IPS DF 6.9 (cell line): ENCODE measurements around the gene MXRA7.

Source experiments
- DNase-seq: peaks from one replicate; pipeline ENCODE4 v3.0.0-alpha.2; 2013; ENCODE audit warnings: low read depth, low spot score
- H3K27ac ChIP-seq: one replicate; pipeline ENCODE4 v1.5.1; 2013; ENCODE audit warnings: low read length, control low read depth
- H3K27me3 ChIP-seq: 2 replicates; pipeline ENCODE4 v1.6.1; 2013; ENCODE audit warnings: mild to moderate bottlenecking, low read length; ENCODE audit not compliant: control insufficient read depth, insufficient read depth
- H3K36me3 ChIP-seq: 2 replicates; pipeline ENCODE4 v1.6.1; 2013; ENCODE audit warnings: low read length; ENCODE audit not compliant: control insufficient read depth, insufficient read depth
- H3K4me1 ChIP-seq: 2 replicates; pipeline ENCODE4 v1.6.1; 2013; ENCODE audit warnings: low read length; ENCODE audit not compliant: control insufficient read depth, insufficient read depth
- H3K4me3 ChIP-seq: 2 replicates; pipeline ENCODE4 v1.5.1; 2013; ENCODE audit warnings: mild to moderate bottlenecking, low read length
- H3K9me3 ChIP-seq: 2 replicates; pipeline ENCODE4 v1.6.1; 2013; ENCODE audit warnings: low read length, inconsistent platforms; ENCODE audit not compliant: control insufficient read depth, insufficient read depth
- WGBS: extraction: QIAGEN DNeasy Blood & Tissue Kit; methylation state at CpG from one replicate; pipeline ENCODE4 v1.1.7; 2013; ENCODE audit warnings: mixed read lengths, missing lambda C conversion rate; ENCODE audit not compliant: insufficient read length, insufficient coverage; 5-methylcytosine and 5-hydroxymethylcytosine counted together

Gene MXRA7

DNA sequence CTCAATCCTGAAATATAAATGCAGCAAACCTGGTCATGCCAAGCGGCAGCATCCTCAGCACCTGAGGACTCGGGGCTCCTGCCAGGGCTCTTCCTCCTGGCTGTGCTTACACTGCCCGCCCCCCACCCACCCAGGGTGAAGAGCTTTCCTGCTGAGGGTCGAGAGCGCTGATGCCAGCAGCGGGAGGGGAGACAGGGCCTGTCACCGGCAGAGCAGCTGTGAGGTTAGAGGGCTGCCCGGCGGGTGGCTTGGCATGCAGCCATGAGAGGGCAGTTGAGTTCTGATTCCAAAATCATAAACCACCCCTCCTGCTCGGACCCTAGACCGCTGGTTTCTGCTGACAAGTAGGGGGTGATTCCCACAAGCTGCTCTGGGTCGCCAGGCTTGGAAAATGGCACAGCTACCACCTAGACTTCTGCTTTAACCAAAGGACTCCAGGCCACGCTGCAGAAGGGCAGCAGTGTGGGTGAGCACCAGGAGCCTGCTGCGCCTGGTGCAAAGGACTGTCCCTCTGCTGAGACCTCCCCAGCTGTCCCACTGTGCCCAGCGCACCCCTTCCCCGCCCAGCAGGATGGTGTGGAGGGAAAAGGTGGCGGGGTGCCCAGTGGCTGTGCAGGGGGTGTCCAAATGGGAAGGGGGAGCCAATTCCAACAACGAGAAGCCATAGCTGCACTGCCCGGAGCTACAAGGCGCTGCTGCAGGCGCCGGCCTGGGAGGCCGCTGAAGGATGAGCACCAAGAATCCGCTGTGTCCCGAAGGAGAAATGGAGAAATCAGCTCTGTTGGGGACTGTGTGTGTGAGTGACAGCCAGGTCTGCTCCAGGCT is 26.6 kb downstream of the MXRA7 start:
- no CpG with 5 or more reads among the region's 25 CpGs for WGBS
- DNase-seq: no peak
- Histone ChIP-seq H3K4me3 (no peak overlapping the region), H3K36me3 (no peaks in the 10 kb centered on the region), H3K27ac (no peak overlapping the region), H3K9me3 (no peaks in the 10 kb centered on the region), H3K4me1 (peaks cover 11% of the 10 kb centered on the region), H3K27me3 (no peaks in the 10 kb centered on the region)

DNA sequence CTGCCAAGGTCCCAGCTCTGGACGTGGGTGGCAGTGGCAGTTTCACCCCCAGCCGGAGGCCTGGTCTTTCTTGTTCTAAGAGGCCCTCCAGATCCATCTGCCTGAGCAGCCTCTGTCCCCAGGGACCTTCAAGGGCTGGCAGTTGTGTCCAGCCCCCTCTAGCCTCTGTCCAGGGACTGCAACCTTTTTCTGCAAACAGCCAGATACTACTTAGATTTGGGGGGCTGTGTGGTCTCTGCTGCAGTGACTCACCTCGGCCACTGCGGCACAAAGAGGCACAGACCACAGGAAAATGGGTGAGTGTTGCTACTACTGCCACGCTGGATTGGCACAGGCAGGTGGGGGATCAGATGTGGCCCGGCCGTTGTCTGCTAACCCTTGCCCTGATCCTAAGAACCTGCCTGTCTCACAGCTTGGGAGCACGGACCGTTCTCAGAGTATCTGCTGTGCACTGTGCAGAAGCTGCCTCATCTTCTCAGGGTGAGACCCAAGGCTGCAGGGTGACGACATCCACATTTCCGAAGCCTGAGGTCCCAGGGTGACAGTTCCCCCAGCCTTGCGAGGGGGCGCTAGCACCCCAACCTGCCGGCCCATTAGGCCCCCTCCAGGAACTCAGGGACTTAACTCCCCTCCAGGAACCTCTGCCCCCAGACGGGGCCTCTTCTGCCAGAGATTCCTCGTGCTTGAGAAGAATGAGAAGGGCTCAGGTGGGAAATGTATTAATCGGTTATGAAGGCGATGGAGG is 27.6 kb downstream of the MXRA7 start:
- H3K27ac ChIP-seq: no peak overlapping the region
- no peak for DNase-seq
- no peaks in the 10 kb centered on the region for H3K36me3 ChIP-seq
- H3K4me1 ChIP-seq: peaks cover 7% of the 10 kb centered on the region
- no CpG with 5 or more reads among the region's 18 CpGs for WGBS
- no peaks in the 10 kb centered on the region for H3K9me3 ChIP-seq
- H3K27me3 ChIP-seq: no peaks in the 10 kb centered on the region
- H3K4me3 ChIP-seq: no peak overlapping the region

DNA sequence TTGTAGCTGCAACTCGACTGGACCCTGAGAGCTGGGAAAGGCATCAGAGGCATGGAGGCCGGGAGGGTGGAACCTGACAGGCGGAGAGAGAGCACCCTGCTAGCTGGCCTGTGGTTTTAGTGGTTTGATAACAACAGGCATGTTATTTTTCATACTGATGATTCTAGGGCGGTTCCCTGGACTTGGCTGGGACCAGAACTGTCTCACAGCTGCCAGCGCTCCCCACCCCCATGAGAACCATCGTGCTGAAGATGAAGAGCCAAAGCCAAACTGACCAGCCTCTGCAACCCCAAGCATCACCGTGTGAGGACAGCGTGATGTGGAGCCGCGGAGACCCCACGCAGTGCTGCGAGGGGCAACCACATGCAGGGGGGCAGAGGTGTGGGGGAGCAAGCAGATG is 28.5 kb downstream of the MXRA7 start:
- no CpG with 5 or more reads among the region's 12 CpGs for WGBS
- no peaks in the 10 kb centered on the region for H3K36me3 ChIP-seq
- H3K4me1 ChIP-seq: peaks cover 6% of the 10 kb centered on the region
- no peak overlapping the region for H3K4me3 ChIP-seq
- no peaks in the 10 kb centered on the region for H3K9me3 ChIP-seq
- no peak overlapping the region for H3K27ac ChIP-seq
- no peaks in the 10 kb centered on the region for H3K27me3 ChIP-seq
- no peak for DNase-seq

DNA sequence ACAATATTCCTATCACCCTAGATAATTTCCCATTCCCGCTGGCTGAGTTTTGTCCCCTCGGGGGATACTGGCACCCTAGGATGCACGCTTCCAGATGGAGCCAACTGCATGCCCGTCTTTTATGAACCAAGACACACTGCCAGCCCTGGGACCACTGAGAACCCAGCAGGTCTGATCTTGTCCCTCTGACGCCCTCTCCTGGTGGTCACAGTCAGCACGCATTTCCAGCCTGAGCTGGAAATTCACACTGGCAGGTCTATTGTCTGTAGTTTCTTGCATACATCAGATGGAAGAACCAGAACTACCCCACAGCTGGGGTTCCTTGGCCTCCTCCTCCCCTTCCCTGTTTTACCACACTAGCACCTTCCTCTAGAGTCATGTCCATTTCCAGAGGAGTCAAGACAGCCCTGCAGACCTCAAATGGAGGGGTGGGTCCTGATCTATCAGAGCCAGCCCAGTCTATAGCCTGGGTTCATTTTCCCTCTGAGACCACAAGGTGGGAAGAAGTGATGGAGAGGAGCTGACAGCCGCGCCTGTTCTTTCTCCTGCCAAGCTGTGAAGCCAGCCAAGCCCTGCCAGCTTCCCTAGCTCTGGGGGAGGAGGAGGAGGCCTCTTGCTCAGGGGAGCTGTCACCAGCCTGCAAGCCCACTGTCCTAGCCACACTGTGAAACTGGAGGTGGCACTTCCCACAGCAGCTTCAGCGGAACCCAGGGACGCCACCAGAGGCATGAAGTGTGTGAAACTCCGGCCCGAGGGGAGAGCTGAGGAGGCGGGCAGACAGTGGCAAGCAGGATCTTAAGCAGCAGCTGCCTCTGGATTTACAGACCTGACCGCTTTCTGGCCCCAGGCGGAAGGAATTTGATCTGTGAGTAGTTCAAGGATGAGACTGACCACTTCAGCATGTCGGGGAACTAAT is 29.3 kb downstream of the MXRA7 start:
- WGBS: no CpG with 5 or more reads among the region's 16 CpGs
- no peaks in the 10 kb centered on the region for H3K27me3 ChIP-seq
- H3K9me3 ChIP-seq: no peaks in the 10 kb centered on the region
- H3K27ac ChIP-seq: no peak overlapping the region
- H3K4me1 ChIP-seq: peaks cover 6% of the 10 kb centered on the region
- no peak overlapping the region for H3K4me3 ChIP-seq
- no peak for DNase-seq
- no peaks in the 10 kb centered on the region for H3K36me3 ChIP-seq

DNA sequence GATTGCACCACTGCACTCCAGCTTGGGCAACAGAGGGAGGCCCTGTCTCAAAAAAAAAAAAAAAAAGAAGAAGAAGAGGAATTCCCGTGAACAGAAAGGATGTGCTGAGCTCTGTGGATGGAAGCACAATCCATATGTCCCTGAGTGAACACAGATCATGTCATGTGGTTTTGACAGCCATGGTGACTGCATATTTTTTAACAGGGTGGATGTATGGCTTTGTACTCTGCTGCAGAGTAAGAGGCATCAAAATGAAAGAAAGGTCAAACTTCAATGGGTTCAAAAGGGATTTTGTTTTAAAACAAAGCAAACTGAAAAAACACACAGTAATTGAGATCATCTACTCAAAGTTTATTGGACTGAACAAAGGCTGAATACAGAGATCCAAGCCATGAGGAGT is 31.5 kb downstream of the MXRA7 start:
- Histone ChIP-seq H3K9me3 (no peaks in the 10 kb centered on the region), H3K36me3 (no peaks in the 10 kb centered on the region), H3K4me3 (no peak overlapping the region), H3K4me1 (peaks cover 6% of the 10 kb centered on the region), H3K27me3 (no peaks in the 10 kb centered on the region), H3K27ac (no peak overlapping the region)
- no CpG with 5 or more reads among the region's 1 CpG for WGBS
- no peak for DNase-seq

DNA sequence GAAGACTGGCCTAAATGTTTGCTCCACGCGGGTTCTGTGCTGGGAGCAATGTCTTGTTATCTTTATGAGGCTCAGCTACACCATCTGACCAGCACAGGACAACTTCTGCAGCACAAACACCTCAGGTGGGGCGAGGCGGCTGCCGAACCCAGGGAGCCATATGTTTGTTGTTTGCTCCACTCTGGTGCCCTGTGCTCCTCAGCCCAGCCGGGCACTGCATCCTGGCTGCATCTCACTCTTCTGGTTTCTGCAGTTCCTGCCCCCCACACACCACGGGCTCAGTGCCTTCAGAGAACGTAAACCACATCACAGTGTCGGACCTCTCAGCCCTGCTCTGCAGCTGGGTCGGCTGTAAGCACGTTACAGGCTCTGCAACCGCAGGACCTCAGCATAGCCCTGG is 32.4 kb downstream of the MXRA7 start:
- Histone ChIP-seq H3K27ac (no peak overlapping the region), H3K4me1 (peaks cover 4% of the 10 kb centered on the region; the same call in 1 of the 2 replicates), H3K36me3 (no peaks in the 10 kb centered on the region), H3K9me3 (no peaks in the 10 kb centered on the region), H3K4me3 (no peak overlapping the region), H3K27me3 (no peaks in the 10 kb centered on the region)
- WGBS: no CpG with 5 or more reads among the region's 12 CpGs
- DNase-seq: no peak

DNA sequence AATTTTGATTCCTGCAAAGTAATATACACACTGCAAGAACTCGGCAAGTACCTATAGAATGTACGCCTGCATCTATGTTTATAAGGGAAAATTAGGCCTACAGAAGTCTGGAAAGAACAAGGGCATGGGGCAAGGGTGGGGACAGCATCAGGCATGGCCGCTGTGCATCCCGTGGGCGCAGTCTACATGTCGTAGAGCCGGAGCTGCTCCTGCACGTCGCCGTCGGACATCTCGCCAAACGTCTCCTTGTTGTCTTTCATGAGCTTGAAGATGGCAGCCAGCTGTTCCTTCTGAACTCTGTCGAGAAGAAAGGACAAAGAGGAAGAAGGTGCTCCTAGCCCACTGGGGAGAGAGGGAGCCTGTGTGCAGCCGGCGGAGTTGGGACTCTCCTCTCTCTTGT is 33.4 kb downstream of the MXRA7 start:
- Histone ChIP-seq H3K9me3 (no peaks in the 10 kb centered on the region), H3K4me3 (no peak overlapping the region), H3K27ac (no peak overlapping the region), H3K4me1 (peaks cover 4% of the 10 kb centered on the region; the same call in 1 of the 2 replicates), H3K36me3 (no peaks in the 10 kb centered on the region), H3K27me3 (no peaks in the 10 kb centered on the region)
- no peak for DNase-seq
- WGBS: no CpG with 5 or more reads among the region's 16 CpGs

DNA sequence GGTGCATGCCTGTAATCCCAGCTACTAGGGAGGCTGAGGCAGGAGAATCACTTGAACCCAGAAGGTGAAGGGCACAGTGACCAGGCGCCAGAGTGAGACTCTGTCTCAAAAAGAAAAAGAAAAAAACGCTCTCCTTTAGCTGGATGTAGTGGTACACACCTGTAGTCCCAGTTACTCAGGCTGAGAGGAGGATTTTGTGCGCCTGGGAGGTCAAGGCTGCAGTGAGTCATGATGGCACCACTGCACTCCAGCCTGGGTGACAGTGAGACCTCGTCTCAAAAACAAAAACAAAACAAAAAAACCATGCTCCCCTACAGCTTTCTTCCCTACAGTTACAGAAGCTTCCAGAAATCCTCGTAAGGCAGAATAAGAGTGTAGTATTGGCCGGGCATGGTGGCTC is 34.1 kb downstream of the MXRA7 start:
- WGBS: no CpG with 5 or more reads among the region's 6 CpGs
- no peak for DNase-seq
- no peaks in the 10 kb centered on the region for H3K27me3 ChIP-seq
- no peaks in the 10 kb centered on the region for H3K9me3 ChIP-seq
- H3K27ac ChIP-seq: no peak overlapping the region
- H3K4me3 ChIP-seq: no peak overlapping the region
- H3K36me3 ChIP-seq: no peaks in the 10 kb centered on the region
- H3K4me1 ChIP-seq: peaks cover 3% of the 10 kb centered on the region; the same call in 1 of the 2 replicates

DNA sequence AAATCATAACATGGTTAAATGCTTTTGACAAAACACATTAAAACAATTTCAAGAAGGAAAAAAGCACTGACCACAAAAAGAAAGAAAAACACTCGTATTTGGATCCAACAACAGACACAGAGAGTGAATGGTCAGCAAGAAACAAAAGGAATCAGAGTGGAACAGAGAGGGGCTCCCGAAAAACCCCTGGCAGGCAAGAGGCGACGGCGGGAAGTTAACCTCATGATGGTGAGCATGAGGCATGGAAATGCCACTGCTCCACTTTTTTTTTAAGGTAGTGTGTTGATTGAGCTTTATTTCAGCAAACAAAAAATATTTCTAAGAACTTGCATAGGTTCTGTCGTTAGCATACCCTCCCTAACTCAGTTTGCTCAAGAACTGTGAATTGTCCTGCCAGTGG is 35.1 kb downstream of the MXRA7 start:
- H3K4me1 ChIP-seq: peaks cover 2% of the 10 kb centered on the region; the same call in 1 of the 2 replicates
- WGBS: no CpG with 5 or more reads among the region's 6 CpGs
- no peaks in the 10 kb centered on the region for H3K9me3 ChIP-seq
- no peak for DNase-seq
- no peak overlapping the region for H3K4me3 ChIP-seq
- H3K27me3 ChIP-seq: no peaks in the 10 kb centered on the region
- no peak overlapping the region for H3K27ac ChIP-seq
- H3K36me3 ChIP-seq: no peaks in the 10 kb centered on the region

DNA sequence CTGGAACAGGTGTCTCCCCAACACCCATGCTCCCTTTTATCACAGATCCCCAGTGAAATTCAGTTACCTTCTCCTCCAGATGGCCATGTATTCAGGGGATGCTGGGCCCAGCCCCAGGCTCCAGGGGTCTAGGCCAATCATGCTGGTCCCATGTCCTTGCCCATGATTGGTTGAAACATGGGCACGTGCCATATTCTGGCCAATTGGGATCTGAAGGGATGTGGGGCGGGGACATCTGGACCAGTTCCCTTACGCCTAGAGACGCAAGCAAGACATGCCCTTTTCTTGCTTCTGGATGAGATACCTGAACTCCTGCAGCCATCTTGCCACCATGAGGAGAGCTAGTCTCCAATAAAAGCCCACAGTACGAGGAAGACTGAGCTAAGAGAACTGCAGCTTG is 36.2 kb downstream of the MXRA7 start:
- no CpG with 5 or more reads among the region's 5 CpGs for WGBS
- no peak for DNase-seq
- Histone ChIP-seq H3K27ac (no peak overlapping the region), H3K4me3 (no peak overlapping the region), H3K9me3 (no peaks in the 10 kb centered on the region), H3K4me1 (peaks cover 2% of the 10 kb centered on the region; the same call in 1 of the 2 replicates), H3K36me3 (no peaks in the 10 kb centered on the region), H3K27me3 (no peaks in the 10 kb centered on the region)
